H1 (cell line): ENCODE measurements around the gene SH2D1B. TPM values are rescaled to one million over a fixed set of nuclear protein-coding genes. Genes with fewer than 3 reads are reported as not detected.

Experiments
- CTCF ChIA-PET: fragments of 300-600 bp; sonication (Branson Sonifier 250); formaldehyde crosslinking; loops from one replicate; lab custom pipeline; 2021; ENCODE audit not compliant: partially characterized antibody; lab: Charles Lee
- POLR2A ChIA-PET: fragments of 300-600 bp; sonication (Branson Sonifier 250); formaldehyde crosslinking; loops from one replicate; lab custom pipeline; 2021; ENCODE audit warnings: inconsistent platforms; ENCODE audit not compliant: partially characterized antibody; lab: Charles Lee
- DNase-seq, 2 experiments: peaks; one replicate each; pipeline versions ENCODE4 v3.0.0 to v3.0.0-alpha.2; 2010 to 2022; ENCODE audit warnings: low spot score in 2 of 2, low read depth in 1 of 2, mixed read lengths in 1 of 2
- FAIRE-seq: peaks from 2 replicates; lab custom pipeline; 2011; peaks lifted over from hg19 to GRCh38; lab: Jason Lieb, UNC
- H2AFZ ChIP-seq: 2 replicates; pipeline ENCODE4 v1.8.1; 2012; ENCODE audit warnings: low read length, inconsistent platforms
- H2AK5ac ChIP-seq: 2 replicates; pipeline ENCODE4 v1.6.1; 2013; ENCODE audit warnings: low read depth, low read length
- H2BK120ac ChIP-seq: replicated peaks from 2 replicates; pipeline ENCODE3; 2013; ENCODE audit warnings: low read depth, low read length, inconsistent platforms
- H2BK12ac ChIP-seq: 2 replicates; pipeline ENCODE4 v1.6.1; 2013; ENCODE audit warnings: low read depth, low read length
- H2BK15ac ChIP-seq: 2 replicates; pipeline ENCODE4 v1.6.1; 2013; ENCODE audit warnings: low read length
- H2BK20ac ChIP-seq: 2 replicates; pipeline ENCODE4 v1.6.1; 2013; ENCODE audit warnings: low read length
- H2BK5ac ChIP-seq: 2 replicates; pipeline ENCODE4 v1.6.1; 2013; ENCODE audit warnings: low read depth, low read length
- H3K14ac ChIP-seq: 2 replicates; pipeline ENCODE4 v1.6.1; 2013; ENCODE audit warnings: inconsistent platforms; ENCODE audit not compliant: insufficient read length
- H3K18ac ChIP-seq: 2 replicates; pipeline ENCODE4 v1.6.1; 2013; ENCODE audit warnings: low read length; ENCODE audit errors: extremely low read depth
- H3K23ac ChIP-seq: 2 replicates; pipeline ENCODE4 v1.6.1; 2013; ENCODE audit warnings: inconsistent platforms; ENCODE audit not compliant: insufficient read length
- H3K23me2 ChIP-seq: 2 replicates; pipeline ENCODE4 v1.6.1; 2013; ENCODE audit warnings: low read depth, low read length
- H3K27ac ChIP-seq: 2 replicates; pipeline ENCODE4 v1.6.1; 2011; ENCODE audit warnings: low read depth, low read length, inconsistent platforms
- H3K27me3 ChIP-seq, 4 experiments: replicated peaks in 1 of 4; 1 replicate in 1 of 4; 2 replicates in 3 of 4; pipeline versions ENCODE4 v1.6.1 to v1.8.1; 2011 to 2013; ENCODE audit warnings: low read length in 3 of 4, mild to moderate bottlenecking in 3 of 4, inconsistent platforms in 2 of 4, mixed read lengths in 2 of 4, moderate library complexity in 1 of 4; ENCODE audit not compliant: control insufficient read depth in 3 of 4, insufficient read depth in 3 of 4; ENCODE audit errors: extremely low read depth in 1 of 4
- H3K36me3 ChIP-seq, 4 experiments: 2 replicates each; pipeline versions ENCODE4 v1.6.1 to v1.8.1; 2011 to 2013; ENCODE audit warnings: mild to moderate bottlenecking in 4 of 4, low read length in 3 of 4, moderate library complexity in 2 of 4, control low read depth in 1 of 4, inconsistent platforms in 1 of 4; ENCODE audit not compliant: insufficient read depth in 4 of 4, control insufficient read depth in 2 of 4
- H3K4ac ChIP-seq: replicated peaks from 2 replicates; pipeline ENCODE3; 2013; ENCODE audit warnings: low read length, low read depth, mixed read lengths, inconsistent platforms; ENCODE audit not compliant: insufficient read length
- H3K4me1 ChIP-seq, 4 experiments: replicated peaks in 1 of 4; 1 replicate in 1 of 4; 2 replicates in 3 of 4; pipeline versions ENCODE4 v1.6.1 to v1.8.1; 2011 to 2013; ENCODE audit warnings: low read length in 3 of 4, inconsistent platforms in 2 of 4, mixed read lengths in 1 of 4; ENCODE audit not compliant: insufficient read depth in 4 of 4, control insufficient read depth in 3 of 4
- H3K4me2 ChIP-seq, 2 experiments: 2 replicates each; pipeline versions ENCODE4 v1.6.1 to v1.8.1; 2011 to 2013; ENCODE audit warnings: low read depth in 2 of 2, low read length in 2 of 2, control low read depth in 1 of 2, inconsistent platforms in 1 of 2, mild to moderate bottlenecking in 1 of 2; ENCODE audit not compliant: insufficient read depth in 1 of 2
- H3K4me3 ChIP-seq, 4 experiments: fragments of 200-600, 300-600 bp in 1 of 4; sonication (generic), shearing (Covaris generic), sonication (Bioruptor Twin) in 1 of 4; 2 replicates each; pipeline versions ENCODE4 v1.5.1 to v1.8.1; 2011 to 2016; ENCODE audit warnings: low read length in 4 of 4, low read depth in 3 of 4, control low read depth in 2 of 4, inconsistent platforms in 2 of 4, mild to moderate bottlenecking in 2 of 4, mixed read lengths in 1 of 4, moderate library complexity in 1 of 4; ENCODE audit not compliant: insufficient read depth in 2 of 4; ENCODE audit errors: extremely low read depth in 1 of 4
- H3K56ac ChIP-seq: replicated peaks from 2 replicates; pipeline ENCODE3; 2013; ENCODE audit warnings: low read depth, mild to moderate bottlenecking, mixed read lengths, low read length, inconsistent platforms; ENCODE audit not compliant: insufficient read length
- H3K79me1 ChIP-seq: 2 replicates; pipeline ENCODE4 v1.6.1; 2013; ENCODE audit warnings: low read depth, low read length, control low read depth
- H3K79me2 ChIP-seq, 2 experiments: 2 replicates each; pipeline versions ENCODE4 v1.6.1 to v1.8.1; 2012 to 2013; ENCODE audit warnings: low read length in 2 of 2, mild to moderate bottlenecking in 2 of 2, inconsistent platforms in 1 of 2; ENCODE audit not compliant: insufficient read depth in 2 of 2, control insufficient read depth in 1 of 2
- H3K9ac ChIP-seq, 4 experiments: replicated peaks in 1 of 4; 1 replicate in 1 of 4; 2 replicates in 3 of 4; pipeline versions ENCODE4 v1.6.1 to v1.8.1; 2011 to 2013; ENCODE audit warnings: low read depth in 3 of 4, low read length in 3 of 4, control low read depth in 2 of 4, mild to moderate bottlenecking in 2 of 4, moderate library complexity in 2 of 4, inconsistent platforms in 1 of 4; ENCODE audit errors: extremely low read depth in 1 of 4
- H3K9me3 ChIP-seq, 2 experiments: 2 replicates each; pipeline versions ENCODE4 v1.6.1 to v1.8.1; 2012 to 2013; ENCODE audit warnings: mild to moderate bottlenecking in 2 of 2, moderate library complexity in 2 of 2, control low read depth in 1 of 2, inconsistent platforms in 1 of 2, low read depth in 1 of 2, low read length in 1 of 2, mixed read lengths in 1 of 2; ENCODE audit not compliant: insufficient read depth in 2 of 2
- H4K20me1 ChIP-seq, 2 experiments: replicated peaks in 1 of 2; 2 replicates each; pipeline versions ENCODE3 to v1.8.1; 2011 to 2013; ENCODE audit warnings: inconsistent platforms in 2 of 2, low read length in 2 of 2, mild to moderate bottlenecking in 1 of 2; ENCODE audit not compliant: insufficient read depth in 2 of 2, control insufficient read depth in 1 of 2
- H4K5ac ChIP-seq: 2 replicates; pipeline ENCODE4 v1.6.1; 2013; ENCODE audit warnings: low read length, low read depth, mixed read lengths, inconsistent platforms; ENCODE audit not compliant: insufficient read length
- H4K8ac ChIP-seq: 2 replicates; pipeline ENCODE4 v1.8.0; 2013; ENCODE audit warnings: mild to moderate bottlenecking, moderate library complexity, low read length, inconsistent platforms; ENCODE audit not compliant: insufficient read depth; ENCODE audit errors: extremely low read depth
- H4K91ac ChIP-seq: replicated peaks from 2 replicates; pipeline ENCODE3; 2013; ENCODE audit warnings: low read length, mixed read lengths, inconsistent platforms; ENCODE audit not compliant: insufficient read length
- BACH1 ChIP-seq: IDR thresholded peaks from 2 replicates; pipeline ENCODE4 v1.6.1; 2012; ENCODE audit warnings: low read length, improper control_type of control experiment
- CBX8 ChIP-seq: fragments of 300-800, 300-1000 bp; sonication (generic); IDR thresholded peaks from 2 replicates; pipeline ENCODE4 v1.7.1; 2016; ENCODE audit warnings: low read depth, low read length, borderline replicate concordance
- CHD2 ChIP-seq: IDR thresholded peaks from 2 replicates; pipeline ENCODE4 v1.6.1; 2012; ENCODE audit warnings: low read length, improper control_type of control experiment
- GABPA ChIP-seq: IDR thresholded peaks from 2 replicates; pipeline ENCODE4 v1.6.1; 2011; ENCODE audit warnings: mild to moderate bottlenecking, low read length, moderate library complexity, borderline replicate concordance; ENCODE audit not compliant: insufficient read depth
- MAFK ChIP-seq: IDR thresholded peaks from 2 replicates; pipeline ENCODE4 v1.6.1; 2012; ENCODE audit warnings: low read depth, mild to moderate bottlenecking, improper control_type of control experiment, low read length
- PHF8 ChIP-seq: fragments of 200-600 bp; sonication (generic); conservative IDR thresholded peaks from 2 replicates; pipeline ENCODE4 v1.7.1; 2012; ENCODE audit warnings: low read depth, mild to moderate bottlenecking, inconsistent platforms, low read length, moderate library complexity
- WGBS, 2 experiments: shearing (Covaris generic) in 1 of 2; methylation state at CpG; one replicate each; pipeline versions ENCODE4 v1.1.6 to v1.1.7; 2013 to 2015; ENCODE audit warnings: low lambda C conversion rate in 2 of 2, mixed read lengths in 2 of 2, inconsistent platforms in 1 of 2, low coverage in 1 of 2, missing lambda C conversion rate in 1 of 2; ENCODE audit not compliant: insufficient replicate concordance in 2 of 2, insufficient coverage in 1 of 2, insufficient read length in 1 of 2; ENCODE audit errors: extremely low coverage in 1 of 2, missing lambda C conversion rate in 1 of 2; 5-methylcytosine and 5-hydroxymethylcytosine counted together
- polyA plus RNA-seq, 7 experiments: library from polyadenylated mRNA; depleted of rRNA in 3 of 7; stranded (reverse) in 5 of 7; unstranded in 2 of 7; fragments of >200 nt in 5 of 7; fragments of 200-250 nt in 2 of 7; gene quantifications; 1 replicate in 5 of 7; 2 replicates in 1 of 7; 4 replicates in 1 of 7; pipeline versions ENCODE4 v1.2.1 to v1.2.3, GENCODE V29; 2011 to 2013; ENCODE audit warnings: missing spikeins in 2 of 7, mixed read lengths in 2 of 7
- total RNA-seq: library from RNA; stranded (reverse); fragmentation: NEBNext Ultra II Directional; extraction: Animal tissue kit (Norgen Biotek cat#: 25700); gene quantifications from 2 replicates; pipeline ENCODE4 v1.2.1, GENCODE V29; 2021

SH2D1B gene
- total and polyA plus RNA-seq, 2 of the 8 experiments (the other 6 are each of a cell fraction or from before 2014, with no cell fraction given) = not detected

DNA sequence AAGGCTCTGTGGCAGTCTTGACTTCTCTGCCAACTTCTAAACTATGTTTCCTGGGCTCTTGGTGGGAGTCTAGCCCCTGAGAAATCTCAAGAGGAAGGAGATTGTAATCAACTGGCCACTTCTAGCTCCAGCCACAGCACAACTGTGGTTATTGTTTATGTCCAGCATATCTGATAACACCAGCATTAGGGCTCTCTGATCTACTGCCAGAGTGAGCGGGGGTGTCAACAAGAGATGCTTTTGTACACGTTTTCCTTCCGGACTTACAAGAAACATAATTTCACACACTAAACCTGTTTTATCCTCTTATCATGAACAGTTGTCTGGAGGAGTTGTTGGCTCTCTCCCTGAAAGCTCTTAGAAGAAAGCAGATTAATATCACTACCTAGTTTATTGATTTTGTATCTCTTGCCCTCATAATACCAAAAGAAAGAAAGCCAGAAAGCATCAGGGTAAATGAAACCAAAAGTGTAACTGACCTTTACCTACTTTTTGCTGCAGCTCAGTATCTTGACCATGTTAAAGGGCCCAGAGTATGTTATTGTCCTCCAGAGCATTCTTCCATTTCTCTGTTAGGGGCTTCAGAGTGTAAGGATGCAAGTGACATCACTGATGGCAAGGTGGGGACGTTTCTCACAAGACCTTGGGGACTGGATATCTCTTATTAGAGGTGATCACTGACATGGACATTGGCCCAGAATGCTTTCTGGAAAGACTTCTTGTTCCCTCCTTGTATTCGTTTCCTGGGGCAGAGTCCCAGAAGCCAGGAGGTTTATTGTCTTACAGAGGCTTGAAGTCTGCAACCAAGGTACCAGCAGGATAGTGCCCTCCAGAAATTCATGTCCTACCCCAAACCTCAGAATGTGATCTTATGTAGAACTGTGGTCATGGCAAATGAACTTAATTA lies 9.6 kb upstream of the SH2D1B start:
- POLR2A ChIA-PET = no interaction called here
- CTCF ChIA-PET = interaction anchor here (0.6 to 1.3 kb wide), 4 partner anchors 11 to 517 kb away, joined by 3 to 4 read pairs (median 4); no protein-coding TSS in a partner anchor

More for the DNA sequence above, 9.6 kb upstream of the SH2D1B start:
- Histone ChIP-seq H3K4me1 (no peaks in the 10 kb centered on the region), H3K18ac (no peak overlapping the region), H2BK20ac (no peak overlapping the region), H3K36me3 (no peaks in the 10 kb centered on the region), H3K23me2 (no peaks in the 10 kb centered on the region), H2AK5ac (no peak overlapping the region), H3K79me2 (no peaks in the 10 kb centered on the region), H3K27me3 (no peaks in the 10 kb centered on the region), H2BK12ac (no peak overlapping the region), H3K14ac (no peak overlapping the region), H2BK15ac (no peak overlapping the region), H3K23ac (no peak overlapping the region), H4K20me1 (no peaks in the 10 kb centered on the region), H3K79me1 (no peaks in the 10 kb centered on the region), H3K4ac (no peak overlapping the region), H3K9me3 (no peaks in the 10 kb centered on the region), H3K9ac (no peak overlapping the region), H2AFZ (no peak overlapping the region), H3K4me2 (no peak overlapping the region), H3K27ac (no peak overlapping the region), H3K4me3 (no peak overlapping the region), H3K56ac (no peak overlapping the region), H4K91ac (no peak overlapping the region), H4K5ac (no peak overlapping the region), H4K8ac (no peak overlapping the region), H2BK120ac (no peak overlapping the region), H2BK5ac (no peak overlapping the region)
- DNase-seq = no peak
- no peak for FAIRE-seq
- WGBS, 2 experiments = 74% methylated on average over 5 of the region's 5 CpGs; no CpG with 5 or more reads in 1 of the 2 experiments
- no peak for TF ChIP-seq PHF8
- TF ChIP-seq MAFK = no peak
- TF ChIP-seq BACH1 = no peak
- no peak for TF ChIP-seq GABPA
- no peak for TF ChIP-seq CBX8
- TF ChIP-seq CHD2 = no peak
